Measurements from ENCODE around the gene LKAAEAR1. TPM values are rescaled to one million over a fixed set of nuclear protein-coding genes. Genes with fewer than 3 reads are reported as not detected.

The LKAAEAR1 gene
- total RNA-seq, 4 donors from 2014 or later: not detected

DNA sequence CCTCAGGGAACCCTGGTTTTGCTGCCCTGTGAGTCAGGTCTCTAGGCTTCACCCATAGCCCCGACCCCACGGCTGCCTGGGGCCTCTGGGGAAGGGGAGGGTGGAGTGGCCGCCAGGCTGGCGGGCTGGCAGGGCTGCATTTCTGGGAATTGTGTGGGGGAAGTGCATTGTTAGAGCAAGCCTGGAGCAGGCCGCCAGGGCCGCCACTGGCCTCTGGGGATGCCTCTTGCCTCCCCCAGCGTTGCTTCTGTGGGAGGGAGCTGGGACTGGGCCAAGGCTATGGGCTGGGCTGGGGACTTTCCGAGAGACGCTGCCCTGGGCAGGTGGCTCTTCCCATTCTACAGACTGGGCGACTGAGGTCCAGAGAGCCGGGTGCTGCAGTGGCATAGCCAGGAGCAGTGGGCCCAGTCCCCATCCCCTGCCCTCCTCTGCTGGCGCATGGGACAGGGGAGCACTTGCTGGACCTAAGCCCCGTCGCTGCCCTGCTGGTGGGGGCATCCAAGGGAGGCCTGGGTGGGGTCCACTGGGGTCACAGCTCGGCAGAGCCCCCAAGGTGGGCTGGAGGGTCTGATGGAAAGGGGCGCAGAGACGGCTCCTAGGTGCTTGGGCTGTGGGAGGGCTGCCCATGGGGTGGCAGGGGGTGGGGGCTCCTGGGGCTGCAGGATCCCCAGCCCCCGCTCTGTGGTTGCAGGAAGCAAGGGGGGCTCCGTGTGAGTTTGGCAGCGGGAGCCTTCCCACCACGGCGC, 28.1 kb downstream of the LKAAEAR1 start:
- no peak for TF ChIP-seq POLR2A (IDR thresholded peaks at IDR 0.05)
- no peak for TF ChIP-seq CTCF (IDR thresholded peaks at IDR 0.05 in 4 of 5, conservative IDR thresholded peaks at IDR 0.05 in 1 of 5)
- ATAC-seq: peak in 1 of 2 donors; percentile 22
- no peak for DNase-seq
- in situ Hi-C loops (cut with MboI; ENCODE audit: low sequenced_read_pairs in 4 of 4): no loop called here
- H3K9me3 ChIP-seq: no peaks in the 10 kb centered on the region
- H3K4me1 ChIP-seq: no peaks in the 10 kb centered on the region
- intact Hi-C loops (cut with DNase I; ENCODE audit: low total_unique reads): no loop called here
- H3K4me3 ChIP-seq: peak overlapping the region in 1 of 4 donors; percentile 23
- H3K27me3 ChIP-seq: peaks cover 1 to 2% (median 1%) of the 10 kb centered on the region in 3 donors
- peak overlapping the region; percentile 54 to 80 (median 74) for H3K27ac ChIP-seq
- no peaks in the 10 kb centered on the region for H3K36me3 ChIP-seq

DNA sequence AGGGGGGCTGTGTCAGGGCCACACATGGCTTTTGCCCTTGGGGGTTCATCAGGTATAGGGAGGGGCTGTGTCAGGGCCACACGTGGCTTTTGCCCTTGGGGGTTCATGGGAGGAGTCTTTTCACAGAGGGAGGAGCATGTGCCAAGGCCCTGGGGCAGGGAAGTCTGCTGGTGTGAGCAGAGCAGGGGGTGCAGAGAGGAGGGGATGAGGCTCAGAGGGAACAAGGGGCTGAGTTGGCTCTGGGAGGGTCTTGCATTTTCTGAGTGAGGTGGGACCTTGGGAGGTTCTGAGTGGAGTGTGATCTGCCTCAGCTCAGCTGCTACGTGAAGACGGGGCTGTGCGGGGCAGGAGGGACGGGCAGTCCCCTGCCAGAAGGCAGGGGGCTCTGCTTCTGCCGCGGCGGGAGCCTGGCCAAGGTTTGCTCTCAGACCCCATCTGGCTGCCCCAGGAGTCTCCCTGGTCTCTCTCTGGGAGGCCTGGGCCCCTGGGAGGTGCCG, 28.8 kb downstream of the LKAAEAR1 start:
- ATAC-seq (no peak), DNase-seq (no peak)
- in situ Hi-C loops (cut with MboI; ENCODE audit: low sequenced_read_pairs in 4 of 4) (no loop called here), intact Hi-C loops (cut with DNase I; ENCODE audit: low total_unique reads) (no loop called here)
- TF ChIP-seq CTCF (IDR thresholded peaks at IDR 0.05 in 4 of 5, conservative IDR thresholded peaks at IDR 0.05 in 1 of 5): no peak
- TF ChIP-seq POLR2A (IDR thresholded peaks at IDR 0.05): no peak
- peaks cover 7 to 8% (median 8%) of the 10 kb centered on the region in 3 donors for H3K27me3 ChIP-seq
- H3K36me3 ChIP-seq: no peaks in the 10 kb centered on the region
- H3K4me3 ChIP-seq: no peak overlapping the region
- no peaks in the 10 kb centered on the region for H3K4me1 ChIP-seq
- no peaks in the 10 kb centered on the region for H3K9me3 ChIP-seq
- H3K27ac ChIP-seq: peak overlapping the region; percentile 54 to 80 (median 74)

GRCh38 chr20:64053841-64054661, 30.1 kb downstream of the LKAAEAR1 start:
- intact Hi-C loops (cut with DNase I; ENCODE audit: low total_unique reads): no loop called here
- peak overlapping the region; percentile 54 to 80 (median 78) for H3K27ac ChIP-seq
- H3K9me3 ChIP-seq: no peaks in the 10 kb centered on the region
- in situ Hi-C loops (cut with MboI; ENCODE audit: low sequenced_read_pairs in 4 of 4): no loop called here
- no peak for TF ChIP-seq CTCF (IDR thresholded peaks at IDR 0.05 in 4 of 5, conservative IDR thresholded peaks at IDR 0.05 in 1 of 5)
- TF ChIP-seq POLR2A (IDR thresholded peaks at IDR 0.05): peak in 1 of 2 donors; percentile 7
- peaks cover 14 to 17% (median 17%) of the 10 kb centered on the region in 3 donors for H3K27me3 ChIP-seq
- H3K36me3 ChIP-seq: no peaks in the 10 kb centered on the region
- peak overlapping the region in 2 of 4 donors; percentile 1 to 11 for H3K4me3 ChIP-seq
- peak; percentile 11 to 12 for ATAC-seq
- H3K4me1 ChIP-seq: no peaks in the 10 kb centered on the region
- no peak for DNase-seq

GRCh38 chr20:64052987-64053840, 31.0 kb downstream of the LKAAEAR1 start:
- Histone ChIP-seq H3K9me3 (no peaks in the 10 kb centered on the region), H3K27me3 (peaks cover 14 to 17% (median 17%) of the 10 kb centered on the region in 3 donors), H3K4me3 (peak overlapping the region in 1 of 4 donors; percentile 8), H3K27ac (peak overlapping the region; percentile 65 to 80 (median 76)), H3K36me3 (no peaks in the 10 kb centered on the region), H3K4me1 (no peaks in the 10 kb centered on the region)
- no peak for DNase-seq
- in situ Hi-C loops (cut with MboI; ENCODE audit: low sequenced_read_pairs in 4 of 4) (no loop called here), intact Hi-C loops (cut with DNase I; ENCODE audit: low total_unique reads) (no loop called here)
- TF ChIP-seq POLR2A (IDR thresholded peaks at IDR 0.05) (no peak), CTCF (IDR thresholded peaks at IDR 0.05 in 4 of 5, conservative IDR thresholded peaks at IDR 0.05 in 1 of 5) (no peak)
- no peak for ATAC-seq
